NCI-H187 (cell line): ENCODE results near the gene DNAJC4.

Source experiments
- DNase-seq, 2 experiments: peaks; one replicate each; lab custom pipeline; 2025; lab: John Stamatoyannopoulos, UW

Gene DNAJC4

DNA sequence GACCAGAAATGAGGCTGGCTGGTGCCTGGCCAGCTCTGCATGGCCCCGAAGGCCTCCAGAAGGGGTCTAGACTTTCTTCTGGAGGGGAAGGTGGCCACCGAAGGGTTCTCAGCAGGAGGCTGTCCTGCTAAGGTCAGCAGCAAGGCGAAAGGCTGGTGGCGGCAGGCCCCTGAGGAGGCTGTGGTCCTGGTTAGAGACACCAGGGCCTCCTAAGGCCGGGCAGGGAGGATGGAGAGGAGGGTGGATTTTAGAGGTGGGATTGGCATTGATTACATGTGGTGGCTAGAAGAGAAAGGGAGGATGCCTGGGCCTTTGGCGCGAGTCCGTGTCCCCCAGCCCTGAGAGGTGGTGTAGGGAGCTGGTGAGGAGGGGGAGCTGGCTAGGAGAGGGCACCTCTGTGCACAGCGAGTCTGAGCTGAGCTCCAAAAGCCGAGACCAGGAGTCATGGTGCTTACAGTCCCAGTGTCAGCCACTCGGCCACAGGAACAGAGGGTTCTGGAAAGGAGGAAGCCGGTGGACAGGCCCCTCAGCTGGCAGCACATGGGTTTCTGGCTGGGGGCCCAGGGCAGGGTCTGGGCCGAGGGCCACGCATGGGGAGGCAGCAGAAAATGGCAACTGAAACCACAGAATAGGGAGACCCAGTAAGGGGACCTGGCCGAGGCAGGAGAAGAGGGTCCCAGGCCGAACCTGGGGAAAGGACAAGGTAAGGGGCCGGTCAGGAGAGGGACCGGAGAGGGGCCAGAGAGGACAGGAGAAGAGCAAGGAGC lies 21.4 kb upstream of the DNAJC4 start:
- no peak for DNase-seq

- DNase-seq, result no peak
These were observed 20.8 kb upstream of the DNAJC4 start for GRCh38 chr11:64209563-64209843.

- DNase-seq, result no peak
These were observed 19.9 kb upstream of the DNAJC4 start for GRCh38 chr11:64210301-64211020.

- no peak for DNase-seq
These were observed 19.0 kb upstream of the DNAJC4 start for GRCh38 chr11:64211181-64211872.

DNA sequence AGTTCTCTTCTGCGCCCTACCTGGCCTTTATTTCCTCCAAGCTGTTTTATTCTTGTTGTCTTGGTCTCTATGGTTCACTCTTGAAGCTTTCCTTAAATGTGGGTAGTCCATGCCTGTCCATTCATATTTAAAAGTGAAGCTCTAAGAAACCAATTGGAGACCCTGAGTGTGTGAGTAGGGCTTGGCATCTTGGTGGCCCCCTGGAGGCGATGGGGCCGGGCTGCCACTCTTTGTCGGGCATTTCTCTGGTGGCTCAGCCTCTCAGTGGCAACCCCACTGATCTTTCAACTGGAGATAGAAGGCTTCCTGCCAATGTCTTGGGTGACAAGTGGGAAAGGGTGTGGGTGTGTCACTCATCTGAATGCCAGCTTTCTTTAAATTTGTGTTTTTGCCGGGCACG lies 13.5 kb upstream of the DNAJC4 start:
- DNase-seq, result no peak

DNA sequence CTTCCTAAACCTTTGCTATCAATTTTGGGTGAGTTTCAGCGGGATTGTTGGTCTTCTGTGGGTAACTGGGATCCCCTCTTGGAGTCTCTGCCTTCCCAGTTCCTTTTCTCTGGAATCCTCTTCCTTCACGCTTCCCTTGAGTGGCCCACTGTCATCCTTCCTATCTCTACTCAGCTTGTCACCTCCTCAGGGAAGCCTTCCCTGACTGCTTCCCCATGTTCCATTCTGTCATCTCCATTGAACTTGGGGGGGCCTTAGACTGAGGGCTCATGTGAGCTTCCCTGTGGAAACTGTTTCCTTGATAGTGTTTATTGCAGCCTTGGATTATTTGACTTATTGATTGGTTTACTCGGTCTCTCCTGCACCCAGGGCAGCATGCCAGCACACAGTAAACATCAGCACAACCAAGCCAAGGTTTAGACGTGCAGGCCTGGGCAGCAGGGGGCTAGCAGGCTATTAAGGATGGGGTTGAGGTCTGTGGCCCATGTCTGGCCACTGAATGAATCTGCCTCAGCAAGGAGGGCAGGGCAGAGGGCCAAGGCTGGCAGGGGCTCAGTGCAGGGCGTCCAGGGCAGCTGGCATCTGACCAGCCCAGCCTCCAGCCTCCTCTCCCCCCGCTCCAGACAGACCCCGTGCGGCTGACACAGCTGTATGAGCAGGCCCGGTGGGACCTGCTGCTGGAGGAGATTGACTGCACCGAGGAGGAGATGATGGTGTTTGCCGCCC lies 11.6 kb upstream of the DNAJC4 start:
- no peak for DNase-seq

DNA sequence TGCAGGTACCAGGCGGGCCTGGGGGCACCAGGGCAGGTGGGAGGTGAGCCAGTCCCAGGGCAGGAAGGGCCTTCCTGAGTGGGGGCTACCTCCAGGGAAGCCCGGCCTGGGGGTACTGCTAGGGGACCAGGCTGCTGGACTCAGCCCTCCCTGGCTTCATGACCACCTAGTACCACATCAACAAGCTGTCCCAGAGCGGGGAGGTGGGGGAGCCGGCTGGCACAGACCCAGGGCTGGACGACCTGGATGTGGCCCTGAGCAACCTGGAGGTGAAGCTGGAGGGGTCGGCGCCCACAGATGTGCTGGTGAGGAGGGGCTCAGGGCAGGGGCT lies 11.0 kb upstream of the DNAJC4 start:
- no peak for DNase-seq

DNA sequence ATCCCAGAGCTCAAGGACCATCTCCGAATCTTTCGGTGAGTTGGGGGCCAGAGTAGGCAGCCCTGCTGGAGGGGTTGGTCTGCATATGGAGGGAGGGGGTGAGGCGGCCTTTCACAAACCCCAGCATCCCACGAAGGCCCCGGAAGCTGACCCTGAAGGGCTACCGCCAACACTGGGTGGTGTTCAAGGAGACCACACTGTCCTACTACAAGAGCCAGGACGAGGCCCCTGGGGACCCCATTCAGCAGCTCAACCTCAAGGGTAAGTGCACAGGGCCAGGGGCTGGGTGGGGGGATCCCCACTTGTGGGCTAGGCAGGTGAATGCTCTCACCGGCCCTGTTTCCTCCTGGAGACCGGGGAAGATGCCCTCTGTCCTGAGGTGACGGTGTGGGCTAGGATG lies 10.6 kb upstream of the DNAJC4 start:
- DNase-seq, result no peak

GRCh38 chr11:64220271-64220670 lies 10.1 kb upstream of the DNAJC4 start:
- DNase-seq, result no peak

DNA sequence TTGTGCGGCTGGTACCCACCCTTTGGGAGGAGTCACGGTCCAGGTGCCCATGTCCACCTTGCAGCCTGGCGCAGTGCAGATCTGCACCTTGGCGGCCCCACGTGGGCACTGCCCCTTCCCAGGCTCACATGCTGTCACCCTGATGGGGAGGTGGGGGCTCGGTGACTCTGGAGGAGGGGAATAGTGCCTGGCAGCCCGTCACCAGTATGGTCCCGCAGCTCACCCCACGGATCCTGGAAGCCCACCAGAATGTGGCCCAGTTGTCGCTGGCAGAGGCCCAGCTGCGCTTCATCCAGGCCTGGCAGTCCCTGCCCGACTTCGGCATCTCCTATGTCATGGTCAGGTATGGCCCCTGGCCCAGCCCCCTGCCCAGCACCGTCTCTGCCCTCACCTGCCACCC lies 9.6 kb upstream of the DNAJC4 start:
- DNase-seq, result no peak

- peak; percentile 34 to 48 for DNase-seq
These were observed 7.7 kb upstream of the DNAJC4 start for GRCh38 chr11:64222651-64223000.

GRCh38 chr11:64223001-64223651 lies 7.2 kb upstream of the DNAJC4 start:
- DNase-seq, result no peak

- DNase-seq, result no peak
These were observed 6.0 kb upstream of the DNAJC4 start for GRCh38 chr11:64224151-64224890.

GRCh38 chr11:64224891-64225607 lies 5.3 kb upstream of the DNAJC4 start:
- no peak for DNase-seq

- peak; percentile 56 to 76 for DNase-seq
These were observed 4.5 kb upstream of the DNAJC4 start, which contains the start of the genes NUDT22 and TRPT1 for GRCh38 chr11:64225608-64226506. NUDT22 (plus strand) TSS chr11:64226274; CDS start chr11:64226653, 379 bp downstream. TRPT1 (minus strand) TSS chr11:64226186; CDS start chr11:64225860, 326 bp downstream.

- no peak for DNase-seq
These were observed 3.8 kb upstream of the DNAJC4 start for GRCh38 chr11:64226507-64227051.

DNA sequence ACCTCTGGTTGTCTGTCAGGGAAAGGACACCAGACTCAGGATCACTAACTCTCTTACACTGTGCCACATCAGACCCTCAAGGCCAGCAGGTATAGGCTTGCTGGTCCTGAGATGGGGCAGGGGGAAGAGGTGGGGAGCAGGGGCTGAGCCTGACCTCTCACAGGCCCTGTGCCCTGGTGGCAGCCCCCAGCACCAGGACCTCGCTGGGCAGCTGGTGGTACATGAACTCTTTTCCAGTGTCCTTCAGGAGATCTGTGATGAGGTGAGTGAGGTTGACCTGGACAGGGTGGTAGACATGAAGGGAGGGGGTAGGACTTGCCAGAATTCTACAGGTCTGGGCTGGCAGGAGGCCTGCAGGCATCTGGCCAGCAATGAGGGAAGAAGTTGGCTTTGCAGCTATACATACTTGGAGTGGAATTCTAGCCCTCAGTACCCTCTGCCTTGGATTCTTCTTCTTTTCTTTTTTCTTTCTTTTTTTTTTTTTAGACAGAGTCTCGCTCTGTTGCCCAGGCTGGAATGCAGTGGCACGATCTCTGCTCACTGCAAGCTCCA lies 2.9 kb upstream of the DNAJC4 start:
- DNase-seq, result no peak

GRCh38 chr11:64229090-64229743 lies 1.1 kb upstream of the DNAJC4 start:
- no peak for DNase-seq
